Chondrocyte (in vitro differentiated cells): ENCODE measurements around the gene PROKR1. TPM values are rescaled to one million over a fixed set of nuclear protein-coding genes. Genes with fewer than 3 reads are reported as not detected.

Source experiments
- DNase-seq: peaks from one replicate; pipeline ENCODE4 v3.0.0; 2021; ENCODE audit warnings: mixed read lengths, low spot score
- H3K27ac Mint-ChIP-seq: one replicate; pipeline ENCODE4 v1.8.0; 2021; ENCODE audit warnings: mild to moderate bottlenecking, moderate library complexity, mixed read lengths; ENCODE audit not compliant: unreplicated experiment
- H3K27me3 Mint-ChIP-seq: 2 replicates; pipeline ENCODE4 v1.8.0; 2021; ENCODE audit warnings: low read depth, mixed read lengths
- H3K36me3 Mint-ChIP-seq: 2 replicates; pipeline ENCODE4 v1.8.0; 2021; ENCODE audit warnings: low read depth, mixed read lengths
- H3K4me1 Mint-ChIP-seq: 2 replicates; pipeline ENCODE4 v1.8.0; 2021; ENCODE audit warnings: low read depth, mild to moderate bottlenecking, mixed read lengths
- H3K4me3 Mint-ChIP-seq: one replicate; pipeline ENCODE4 v1.8.0; 2021; ENCODE audit warnings: mild to moderate bottlenecking, moderate library complexity, mixed read lengths; ENCODE audit not compliant: unreplicated experiment
- H3K9me3 Mint-ChIP-seq: 2 replicates; pipeline ENCODE4 v1.8.0; 2021; ENCODE audit warnings: low read depth, mixed read lengths
- total RNA-seq: library from RNA; stranded (reverse); gene quantifications from 3 replicates; pipeline ENCODE4 v1.2.1, GENCODE V29; 2021
- TF ChIP-seq, protein P1 (sequence below): fragments of 200-600 bp; sonication (generic); IDR thresholded peaks from 2 replicates; pipeline ENCODE4 v1.5.0; 2021; ENCODE audit warnings: antibody characterized with exemption, mild to moderate bottlenecking, moderate library complexity

The PROKR1 gene
- total RNA-seq, 1 donor from 2014 or later, result not detected

DNA sequence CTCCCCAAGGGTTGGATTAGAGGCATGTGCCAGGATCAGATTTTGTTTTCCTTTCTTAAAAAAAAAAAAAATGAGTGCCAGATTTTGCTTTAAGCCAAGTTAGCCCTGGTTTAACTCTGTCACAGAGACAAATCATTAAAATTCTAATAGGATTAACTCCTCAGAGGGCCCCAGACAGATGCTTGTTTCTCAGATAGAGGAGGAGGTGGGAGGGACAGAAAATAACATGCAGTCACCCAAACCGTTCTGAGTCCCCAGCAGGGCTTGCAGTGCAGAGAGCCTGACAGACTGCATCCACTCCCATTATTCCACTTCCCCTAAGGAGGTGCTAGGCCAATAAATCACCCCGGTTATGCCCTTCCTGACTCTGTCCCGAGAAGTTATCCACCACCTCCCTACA, 6.3 kb upstream of the PROKR1 start:
- Mint-ChIP-seq H3K27ac (no peak overlapping the region), H3K27me3 (peaks cover 35% of the 10 kb centered on the region), H3K4me3 (no peak overlapping the region), H3K36me3 (peaks cover 3% of the 10 kb centered on the region), H3K9me3 (peaks cover 13% of the 10 kb centered on the region), H3K4me1 (no peaks in the 10 kb centered on the region)
- no peak for DNase-seq
- TF ChIP-seq, protein P1, sequence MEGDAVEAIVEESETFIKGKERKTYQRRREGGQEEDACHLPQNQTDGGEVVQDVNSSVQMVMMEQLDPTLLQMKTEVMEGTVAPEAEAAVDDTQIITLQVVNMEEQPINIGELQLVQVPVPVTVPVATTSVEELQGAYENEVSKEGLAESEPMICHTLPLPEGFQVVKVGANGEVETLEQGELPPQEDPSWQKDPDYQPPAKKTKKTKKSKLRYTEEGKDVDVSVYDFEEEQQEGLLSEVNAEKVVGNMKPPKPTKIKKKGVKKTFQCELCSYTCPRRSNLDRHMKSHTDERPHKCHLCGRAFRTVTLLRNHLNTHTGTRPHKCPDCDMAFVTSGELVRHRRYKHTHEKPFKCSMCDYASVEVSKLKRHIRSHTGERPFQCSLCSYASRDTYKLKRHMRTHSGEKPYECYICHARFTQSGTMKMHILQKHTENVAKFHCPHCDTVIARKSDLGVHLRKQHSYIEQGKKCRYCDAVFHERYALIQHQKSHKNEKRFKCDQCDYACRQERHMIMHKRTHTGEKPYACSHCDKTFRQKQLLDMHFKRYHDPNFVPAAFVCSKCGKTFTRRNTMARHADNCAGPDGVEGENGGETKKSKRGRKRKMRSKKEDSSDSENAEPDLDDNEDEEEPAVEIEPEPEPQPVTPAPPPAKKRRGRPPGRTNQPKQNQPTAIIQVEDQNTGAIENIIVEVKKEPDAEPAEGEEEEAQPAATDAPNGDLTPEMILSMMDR, result no peak

GRCh38 chr2:68643874-68644485, 601 bp downstream of the PROKR1 start:
- Mint-ChIP-seq H3K4me3 (peak overlapping the region; percentile 45), H3K27me3 (peaks cover 71% of the 10 kb centered on the region), H3K27ac (no peak overlapping the region), H3K9me3 (peaks cover 14% of the 10 kb centered on the region), H3K4me1 (peaks cover 3% of the 10 kb centered on the region), H3K36me3 (peaks cover 4% of the 10 kb centered on the region)
- no peak for DNase-seq
- TF ChIP-seq, protein P1, result no peak

DNA sequence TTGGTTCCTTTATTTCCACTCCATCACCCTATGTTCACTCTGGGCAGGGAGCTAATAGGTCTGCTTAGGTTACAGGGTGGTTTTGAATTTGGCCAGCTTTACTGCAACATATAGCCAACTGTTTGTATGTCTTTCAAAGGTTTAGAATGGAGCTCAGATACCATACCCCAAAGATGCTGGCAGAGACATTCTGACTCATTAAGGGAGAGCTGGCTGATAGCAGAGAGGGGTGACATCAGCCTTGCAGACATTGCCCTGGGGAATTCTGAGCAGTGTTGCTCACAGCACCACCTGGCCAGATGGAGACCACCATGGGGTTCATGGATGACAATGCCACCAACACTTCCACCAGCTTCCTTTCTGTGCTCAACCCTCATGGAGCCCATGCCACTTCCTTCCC, 2.1 kb downstream of the PROKR1 start:
- H3K27me3 Mint-ChIP-seq, result peaks cover 72% of the 10 kb centered on the region
- H3K36me3 Mint-ChIP-seq, result peaks cover 4% of the 10 kb centered on the region
- no peak overlapping the region for H3K4me3 Mint-ChIP-seq
- H3K27ac Mint-ChIP-seq, result no peak overlapping the region
- DNase-seq, result no peak
- peaks cover 9% of the 10 kb centered on the region for H3K9me3 Mint-ChIP-seq
- TF ChIP-seq, protein P1, result no peak
- peaks cover 3% of the 10 kb centered on the region for H3K4me1 Mint-ChIP-seq

DNA sequence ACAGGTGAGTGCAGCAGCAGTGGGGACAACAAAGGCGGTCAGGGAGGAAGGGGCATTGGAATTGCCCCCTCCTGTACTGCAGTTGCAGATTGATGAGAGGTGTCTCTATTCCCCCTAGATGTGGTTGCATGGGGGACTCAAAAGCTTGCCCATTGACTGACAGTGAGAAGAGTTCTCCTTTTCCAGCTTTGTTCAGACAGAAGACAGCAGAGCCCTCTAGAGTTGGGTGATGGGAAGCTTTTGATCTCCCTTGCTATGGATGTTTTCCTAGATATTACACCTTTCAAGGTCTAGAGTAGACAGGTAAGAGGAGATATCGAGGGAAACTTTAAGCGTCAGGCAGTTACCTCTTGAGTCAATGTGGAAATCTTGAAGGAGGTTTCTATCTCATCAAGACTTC, 2.9 kb downstream of the PROKR1 start:
- TF ChIP-seq, protein P1, result peak; percentile 27
- H3K4me1 Mint-ChIP-seq, result peaks cover 3% of the 10 kb centered on the region
- H3K27ac Mint-ChIP-seq, result no peak overlapping the region
- no peak for DNase-seq
- H3K27me3 Mint-ChIP-seq, result peaks cover 69% of the 10 kb centered on the region
- peaks cover 3% of the 10 kb centered on the region for H3K9me3 Mint-ChIP-seq
- H3K36me3 Mint-ChIP-seq, result peaks cover 2% of the 10 kb centered on the region
- H3K4me3 Mint-ChIP-seq, result no peak overlapping the region

DNA sequence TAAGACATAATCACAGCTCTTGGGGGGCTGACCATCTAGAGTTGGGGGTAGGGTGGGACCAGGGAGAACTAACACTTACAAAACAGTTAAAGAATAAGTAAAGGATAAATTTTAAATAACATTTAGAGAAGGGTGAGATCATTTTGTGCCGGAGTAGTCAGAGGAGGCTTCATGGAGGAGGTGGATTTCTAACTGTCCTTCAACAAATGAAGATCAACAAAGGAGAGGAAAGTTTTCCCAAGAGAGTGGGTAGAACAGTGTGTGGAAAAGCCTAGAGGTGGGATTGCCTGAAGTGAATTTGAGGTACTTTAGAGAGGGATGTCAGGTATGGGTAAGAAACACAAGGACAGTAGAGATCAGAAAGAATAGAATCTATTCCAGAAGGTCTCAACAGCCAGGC, 7.3 kb downstream of the PROKR1 start:
- no peaks in the 10 kb centered on the region for H3K9me3 Mint-ChIP-seq
- H3K27me3 Mint-ChIP-seq, result peaks cover 45% of the 10 kb centered on the region
- no peak overlapping the region for H3K4me3 Mint-ChIP-seq
- TF ChIP-seq, protein P1, result no peak
- no peak for DNase-seq
- peaks cover 7% of the 10 kb centered on the region for H3K4me1 Mint-ChIP-seq
- no peak overlapping the region for H3K27ac Mint-ChIP-seq
- no peaks in the 10 kb centered on the region for H3K36me3 Mint-ChIP-seq
